GM23338 (cell line): Measurements from ENCODE around the gene WDR27. TPM values are rescaled to one million over a fixed set of nuclear protein-coding genes. Genes with fewer than 3 reads are reported as not detected.

ENCODE experiments used
- ATAC-seq: fragments of 200-7000 bp; cut with Tn5 transposase; 3 replicates; pipeline ENCODE4 v1.9.1; 2020
- DNase-seq: peaks from one replicate; pipeline ENCODE4 v3.0.0-alpha.2; 2015; ENCODE audit warnings: low spot score
- H2AFZ ChIP-seq: fragments of 200-600 bp; sonication (generic); 2 replicates; pipeline ENCODE4 v1.8.0; 2016; ENCODE audit warnings: antibody characterized with exemption, mild to moderate bottlenecking, moderate library complexity
- H3F3A ChIP-seq: fragments of 200-600 bp; sonication (generic); replicated peaks from 2 replicates; pipeline ENCODE4 v1.8.0; 2017; ENCODE audit warnings: antibody characterized with exemption, mixed run types, low read depth
- H3K27ac ChIP-seq: fragments of 200-600 bp; sonication (generic); 2 replicates; pipeline ENCODE4 v1.6.1; 2016; ENCODE audit warnings: low read depth
- H3K27me3 ChIP-seq: fragments of 200-600 bp; sonication (generic); 2 replicates; pipeline ENCODE4 v1.8.0; 2016; ENCODE audit warnings: mild to moderate bottlenecking, mixed run types, moderate library complexity; ENCODE audit not compliant: insufficient read depth
- H3K36me3 ChIP-seq: fragments of 200-600 bp; sonication (generic); 2 replicates; pipeline ENCODE4 v1.8.0; 2016; ENCODE audit warnings: mild to moderate bottlenecking; ENCODE audit not compliant: insufficient read depth
- H3K4me1 ChIP-seq: fragments of 200-600 bp; sonication (generic); 2 replicates; pipeline ENCODE4 v1.8.0; 2016; ENCODE audit warnings: mild to moderate bottlenecking, moderate library complexity; ENCODE audit not compliant: insufficient read depth
- H3K4me2 ChIP-seq: fragments of 200-600 bp; sonication (generic); 2 replicates; pipeline ENCODE4 v1.7.1; 2017; ENCODE audit warnings: mixed run types
- H3K4me3 ChIP-seq: fragments of 200-600 bp; sonication (generic); 2 replicates; pipeline ENCODE4 v1.6.1; 2016; ENCODE audit warnings: mixed run types
- H3K79me2 ChIP-seq: fragments of 200-600 bp; sonication (generic); replicated peaks from 2 replicates; pipeline ENCODE4 v1.8.0; 2017; ENCODE audit warnings: mild to moderate bottlenecking; ENCODE audit not compliant: insufficient read depth
- H3K9me2 ChIP-seq: fragments of 200-600 bp; sonication (generic); 2 replicates; pipeline ENCODE4 v1.8.0; 2017; ENCODE audit not compliant: insufficient read depth
- H4K20me1 ChIP-seq: fragments of 200-600 bp; sonication (generic); replicated peaks from 2 replicates; pipeline ENCODE4 v1.8.0; 2017; ENCODE audit warnings: mild to moderate bottlenecking; ENCODE audit not compliant: insufficient read depth
- H3K27ac Mint-ChIP-seq: 2 replicates; pipeline ENCODE4 v1.8.0; 2020; ENCODE audit warnings: inconsistent platforms, mild to moderate bottlenecking, moderate library complexity, mixed read lengths
- H3K27me3 Mint-ChIP-seq: 3 replicates; pipeline ENCODE4 v1.8.0; 2022; ENCODE audit warnings: low read depth, mild to moderate bottlenecking, moderate library complexity, mixed read lengths, inconsistent platforms; ENCODE audit not compliant: insufficient read depth, poor library complexity
- H3K36me3 Mint-ChIP-seq: 3 replicates; pipeline ENCODE4 v1.8.0; 2021; ENCODE audit warnings: low read depth, mild to moderate bottlenecking, inconsistent platforms, moderate library complexity, mixed read lengths
- H3K4me1 Mint-ChIP-seq: 3 replicates; pipeline ENCODE4 v1.8.0; 2020; ENCODE audit warnings: mild to moderate bottlenecking, inconsistent platforms, mixed read lengths
- H3K4me3 Mint-ChIP-seq: 3 replicates; pipeline ENCODE4 v1.8.0; 2021; ENCODE audit warnings: moderate library complexity, mild to moderate bottlenecking, inconsistent platforms, mixed read lengths
- H3K9me3 Mint-ChIP-seq: 3 replicates; pipeline ENCODE4 v1.8.0; 2020; ENCODE audit warnings: moderate library complexity, mild to moderate bottlenecking, inconsistent platforms, mixed read lengths
- CREB1 ChIP-seq: fragments of 250-450 bp; sonication (Bioruptor Pico); IDR thresholded peaks from 2 replicates; pipeline ENCODE4 v1.5.0; 2020; ENCODE audit warnings: low read depth, mild to moderate bottlenecking, moderate library complexity
- CTCF ChIP-seq, 2 experiments: fragments of 200-600 bp in 1 of 2; sonication (generic) in 1 of 2; conservative IDR thresholded peaks; 2 replicates each; pipeline versions ENCODE4 v1.5.1 to v1.6.1; 2016 to 2017; ENCODE audit warnings: antibody characterized with exemption in 2 of 2, low read depth in 2 of 2, mild to moderate bottlenecking in 2 of 2, moderate library complexity in 1 of 2
- ETS1 ChIP-seq: IDR thresholded peaks from 2 replicates; pipeline ENCODE4 v1.6.1; 2016; ENCODE audit warnings: antibody characterized with exemption
- EZH2 ChIP-seq: fragments of 200-600 bp; sonication (generic); IDR thresholded peaks from one replicate; pipeline ENCODE4 v1.8.0; 2017; ENCODE audit warnings: antibody characterized with exemption, mild to moderate bottlenecking, low read depth; ENCODE audit not compliant: unreplicated experiment
- EZH2phosphoT487 ChIP-seq: fragments of 200-600 bp; sonication (generic); IDR thresholded peaks from one replicate; pipeline ENCODE4 v1.8.1; 2018; ENCODE audit warnings: antibody characterized with exemption; ENCODE audit not compliant: unreplicated experiment
- JUNB ChIP-seq: IDR thresholded peaks from one replicate; pipeline ENCODE4 v1.6.1; 2016; ENCODE audit warnings: antibody characterized with exemption; ENCODE audit not compliant: unreplicated experiment
- NANOG ChIP-seq: IDR thresholded peaks from 2 replicates; pipeline ENCODE4 v1.6.1; 2016; ENCODE audit warnings: antibody characterized with exemption, borderline replicate concordance
- POLR2AphosphoS5 ChIP-seq: IDR thresholded peaks from 2 replicates; pipeline ENCODE4 v1.6.1; 2016; ENCODE audit warnings: antibody characterized with exemption, low read depth
- REST ChIP-seq: IDR thresholded peaks from one replicate; pipeline ENCODE4 v1.6.1; 2018; ENCODE audit warnings: antibody characterized with exemption; ENCODE audit not compliant: unreplicated experiment
- STAT1 ChIP-seq: IDR thresholded peaks from one replicate; pipeline ENCODE4 v1.6.1; 2016; ENCODE audit warnings: antibody characterized with exemption; ENCODE audit not compliant: unreplicated experiment
- ZNF114 ChIP-seq: fragments of 250-450 bp; sonication (Bioruptor Pico); IDR thresholded peaks from 2 replicates; pipeline ENCODE4 v1.5.0; 2020; ENCODE audit warnings: mild to moderate bottlenecking, moderate library complexity
- ZNF331 ChIP-seq: fragments of 250-450 bp; sonication (Bioruptor Pico); IDR thresholded peaks from 2 replicates; pipeline ENCODE4 v1.5.0; 2020; ENCODE audit warnings: low read depth, mild to moderate bottlenecking, moderate library complexity
- ZNF462 ChIP-seq: fragments of 250-450 bp; sonication (Bioruptor Pico); IDR thresholded peaks from 2 replicates; pipeline ENCODE4 v1.5.0; 2020; ENCODE audit warnings: mild to moderate bottlenecking, moderate library complexity
- polyA plus RNA-seq: library from polyadenylated mRNA; unstranded; fragments of >200 nt; fragmentation: Nextera tagmentation; extraction: Ambion mirVana; gene quantifications from 2 replicates; pipeline ENCODE4 v1.2.1, GENCODE V29; 2016
- total RNA-seq: library from RNA; depleted of rRNA; stranded (reverse); fragments of >200 nt; shearing (Covaris generic); gene quantifications from 2 replicates; pipeline ENCODE4 v1.2.3, GENCODE V29; 2014

Gene WDR27
- total and polyA plus RNA-seq, 2 experiments from 2014 or later = 55.3 to 80.4 TPM

GRCh38 chr6:169678342-169678741 is 23.5 kb downstream of the WDR27 start:
- H3K4me3 Mint-ChIP-seq = no peak overlapping the region
- Histone ChIP-seq H3K79me2 (peaks cover 49% of the 10 kb centered on the region), H3K36me3 (peaks cover 3% of the 10 kb centered on the region), H3K27me3 (no peaks in the 10 kb centered on the region), H3K4me2 (no peak overlapping the region), H3F3A (no peaks in the 10 kb centered on the region), H3K4me3 (no peak overlapping the region), H2AFZ (no peak overlapping the region), H3K4me1 (no peaks in the 10 kb centered on the region), H3K27ac (no peak overlapping the region), H3K9me2 (no peaks in the 10 kb centered on the region), H4K20me1 (no peaks in the 10 kb centered on the region; the same call in 1 of the 2 replicates)
- ATAC-seq (no peak), DNase-seq (no peak)
- H3K4me1 Mint-ChIP-seq = peaks cover 8% of the 10 kb centered on the region
- no peaks in the 10 kb centered on the region for H3K27me3 Mint-ChIP-seq
- no peak overlapping the region for H3K27ac Mint-ChIP-seq
- peaks cover 71% of the 10 kb centered on the region for H3K36me3 Mint-ChIP-seq
- TF ChIP-seq JUNB (no peak), EZH2phosphoT487 (no peak), ZNF114 (CRISPR knock-in tag) (no peak), ZNF331 (CRISPR knock-in tag) (no peak), CTCF (conservative IDR thresholded peaks at IDR 0.05; ENCODE audit: low read depth in 2 of 2) (no peak), STAT1 (no peak), NANOG (no peak), REST (no peak), POLR2AphosphoS5 (no peak), CREB1 (CRISPR knock-in tag) (no peak), EZH2 (no peak), ZNF462 (CRISPR knock-in tag) (no peak), ETS1 (no peak)
- H3K9me3 Mint-ChIP-seq = no peaks in the 10 kb centered on the region; the same call in 2 of the 3 replicates
